GM21529 (cell line): ENCODE measurements around the gene ABI2.
A peak's percentile ranks its signal among the peaks of the same experiment; 100 is the strongest.
"Not testable (repeated sequence)": the region's sequence is repeated elsewhere in the genome, so short reads cannot be mapped to it uniquely, and the experiment has no call there.

ENCODE experiments used
- ATAC-seq: cut with Tn5 transposase; IDR thresholded peaks from one replicate; pipeline ENCODE4 v1.9.1; 2021; ENCODE audit not compliant: unreplicated experiment

ABI2 gene

GRCh38 chr2:203427061-203427460 lies 98.9 kb downstream of the ABI2 start:
- no peak for ATAC-seq

GRCh38 chr2:203429643-203430042 lies 101.4 kb downstream of the ABI2 start:
- not testable (repeated sequence) for ATAC-seq

GRCh38 chr2:203431391-203432185 lies 103.4 kb downstream of the ABI2 start:
- no peak for ATAC-seq

GRCh38 chr2:203432811-203433210 lies 104.6 kb downstream of the ABI2 start:
- ATAC-seq: no peak

GRCh38 chr2:203436496-203436895 lies 108.3 kb downstream of the ABI2 start:
- no peak for ATAC-seq

- ATAC-seq: no peak
Observed at GRCh38 chr2:203437511-203437910, 109.3 kb downstream of the ABI2 start.

- no peak for ATAC-seq
Observed at GRCh38 chr2:203438528-203438927, 110.3 kb downstream of the ABI2 start.

GRCh38 chr2:203440671-203441070 lies 112.5 kb downstream of the ABI2 start:
- no peak for ATAC-seq

GRCh38 chr2:203441463-203441862 lies 113.3 kb downstream of the ABI2 start:
- no peak for ATAC-seq

GRCh38 chr2:203442463-203442862 lies 114.3 kb downstream of the ABI2 start:
- no peak for ATAC-seq

GRCh38 chr2:203444738-203445137 lies 116.5 kb downstream of the ABI2 start:
- ATAC-seq: no peak

- no peak for ATAC-seq
Observed at GRCh38 chr2:203446071-203446481, 117.9 kb downstream of the ABI2 start.

- no peak for ATAC-seq
Observed at GRCh38 chr2:203446780-203447179, 118.6 kb downstream of the ABI2 start.

- no peak for ATAC-seq
Observed at GRCh38 chr2:203450561-203450960, 122.4 kb downstream of the ABI2 start.

GRCh38 chr2:203451011-203451410 lies 122.8 kb downstream of the ABI2 start:
- no peak for ATAC-seq

- ATAC-seq: no peak
Observed at GRCh38 chr2:203451689-203452088, 123.5 kb downstream of the ABI2 start.

GRCh38 chr2:203453858-203454451 lies 125.8 kb downstream of the ABI2 start:
- ATAC-seq: peak; percentile 79

GRCh38 chr2:203455209-203455608 lies 127.0 kb downstream of the ABI2 start:
- no peak for ATAC-seq

GRCh38 chr2:203461746-203462145 lies 133.6 kb downstream of the ABI2 start:
- no peak for ATAC-seq

GRCh38 chr2:203462308-203462707 lies 134.1 kb downstream of the ABI2 start:
- ATAC-seq: no peak

GRCh38 chr2:203463266-203463678 lies 135.1 kb downstream of the ABI2 start:
- ATAC-seq: no peak

- ATAC-seq: no peak
Observed at GRCh38 chr2:203469546-203469945, 141.4 kb downstream of the ABI2 start.

GRCh38 chr2:203470371-203470770 lies 142.2 kb downstream of the ABI2 start:
- ATAC-seq: no peak
